Measurements from ENCODE around the gene MCHR1. TPM values are rescaled to one million over a fixed set of nuclear protein-coding genes. Genes with fewer than 3 reads are reported as not detected.

Gene MCHR1
- total and polyA plus RNA-seq, 2 experiments from 2014 or later = 0.11 to 0.65 TPM

DNA sequence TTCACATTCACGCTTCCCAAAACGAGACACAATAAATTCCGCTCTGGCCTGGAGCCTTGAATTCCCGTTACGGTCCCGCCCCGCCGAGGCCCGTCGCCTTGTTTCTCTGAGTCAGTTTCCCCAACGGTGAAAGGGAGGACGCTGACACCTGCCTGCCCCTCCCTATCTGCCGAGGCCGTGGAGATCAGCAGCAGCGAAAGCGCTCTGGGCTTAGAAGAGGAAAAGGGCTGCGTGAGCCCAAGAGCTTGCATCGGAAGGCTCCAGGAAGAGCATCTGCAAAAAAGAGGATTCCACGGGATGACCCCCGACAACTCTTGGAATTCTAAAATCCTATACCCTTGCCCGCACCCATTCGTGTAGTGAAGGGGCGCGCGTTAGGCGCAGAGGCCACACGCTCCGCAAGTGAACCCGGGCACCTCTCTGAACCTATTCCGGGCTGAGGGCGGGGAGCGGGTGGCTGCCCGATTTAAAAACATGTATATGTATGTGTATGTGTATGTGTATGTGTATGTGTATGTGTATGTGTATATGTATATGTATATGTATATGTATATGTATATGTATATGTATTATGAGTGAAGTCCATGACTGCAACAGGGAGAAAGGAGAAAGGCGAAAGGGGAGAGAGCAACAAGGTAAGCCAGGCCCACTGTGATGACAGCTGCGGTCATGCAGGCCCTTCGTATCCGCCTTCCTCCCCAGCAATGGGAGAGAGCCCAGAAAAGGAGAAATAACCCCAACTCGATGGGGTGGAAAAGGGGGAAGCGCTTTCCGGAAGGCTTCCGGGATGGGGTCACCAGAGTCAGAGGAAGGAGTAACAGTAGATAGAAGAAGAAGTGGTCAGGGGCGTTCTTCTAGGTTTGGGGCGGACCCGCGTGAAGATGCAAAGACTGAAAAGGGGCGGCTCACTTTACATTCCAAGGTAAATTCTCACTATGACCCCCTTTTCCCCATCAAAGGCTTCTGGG, 41.8 kb upstream of the MCHR1 start:
- in situ Hi-C loops (cut with MboI) = loop anchor here (25.0 kb wide), 1 partner anchor 200 kb away; no protein-coding TSS in a partner anchor
- WGBS, 2 experiments (ENCODE audit: low coverage in 1 of 2, low lambda C conversion rate in 2 of 2, missing lambda C conversion rate in 2 of 2) = 22 to 23% methylated on average over 46 of the region's 46 CpGs
- peak overlapping the region; percentile 50 for H3K27ac ChIP-seq

DNA sequence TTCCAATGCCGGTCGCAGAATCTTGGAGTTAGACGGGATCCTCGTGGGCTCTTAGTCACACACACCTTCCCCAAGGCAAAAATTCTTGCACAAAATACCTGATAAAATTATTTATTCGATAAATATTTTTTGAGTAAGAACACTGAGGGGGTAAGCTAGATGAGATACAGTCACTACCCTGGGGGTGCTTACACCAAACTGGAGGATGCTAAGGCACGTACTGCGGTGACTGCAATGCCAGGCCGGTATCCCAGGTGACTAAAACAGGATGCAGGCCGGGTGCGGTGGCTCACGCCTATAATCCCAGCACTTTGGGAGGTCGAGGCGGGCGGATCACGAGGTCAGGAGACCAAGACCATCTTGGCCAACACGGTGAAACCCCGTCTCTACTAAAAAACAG, 41.0 kb upstream of the MCHR1 start:
- no peak overlapping the region for H3K9ac ChIP-seq
- H3K27ac ChIP-seq = no peak overlapping the region
- H3K4me3 ChIP-seq = no peak overlapping the region
- H4K20me1 ChIP-seq (ENCODE audit: insufficient read depth) = no peaks in the 10 kb centered on the region
- H2AFZ ChIP-seq = no peak overlapping the region
- in situ Hi-C loops (cut with MboI) = loop anchor here (25.0 kb wide), 1 partner anchor 201 kb away; no protein-coding TSS in a partner anchor
- H3K27me3 ChIP-seq (replicated peaks; ENCODE audit: insufficient read depth) = no peaks in the 10 kb centered on the region
- H3K79me2 ChIP-seq (ENCODE audit: insufficient read depth) = peaks cover 32% of the 10 kb centered on the region
- 92 to 93% methylated on average over 17 of the region's 17 CpGs for WGBS, 2 experiments (ENCODE audit: low coverage in 1 of 2, low lambda C conversion rate in 2 of 2, missing lambda C conversion rate in 2 of 2)
- H3K9me3 ChIP-seq (ENCODE audit: low read depth) = no peaks in the 10 kb centered on the region
- no peaks in the 10 kb centered on the region for H3K9me2 ChIP-seq (ENCODE audit: insufficient read depth)
- no peak for DNase-seq
- H3F3A ChIP-seq (ENCODE audit: insufficient read depth) = peaks cover 14% of the 10 kb centered on the region
- no peak overlapping the region for H3K4me2 ChIP-seq (ENCODE audit: unreplicated experiment)
- H3K4me1 ChIP-seq (ENCODE audit: insufficient read depth) = peaks cover 9% of the 10 kb centered on the region
- H3K36me3 ChIP-seq (ENCODE audit: low read depth) = no peaks in the 10 kb centered on the region
- TF ChIP-seq EZH2phosphoT487 (IDR thresholded peaks at IDR 0.05; ENCODE audit: insufficient read depth, low read depth) (no peak), EZH2 (IDR thresholded peaks at IDR 0.05; ENCODE audit: insufficient read depth, poor library complexity, severe bottlenecking) (no peak)

More for the DNA sequence above, 41.8 kb upstream of the MCHR1 start:
- H2AFZ ChIP-seq = peak overlapping the region; percentile 87
- no peaks in the 10 kb centered on the region for H3K27me3 ChIP-seq (replicated peaks; ENCODE audit: insufficient read depth)
- no peaks in the 10 kb centered on the region for H3K9me2 ChIP-seq (ENCODE audit: insufficient read depth)
- H3K9me3 ChIP-seq (ENCODE audit: low read depth) = no peaks in the 10 kb centered on the region
- DNase-seq = peak; percentile 79
- TF ChIP-seq EZH2phosphoT487 (IDR thresholded peaks at IDR 0.05; ENCODE audit: insufficient read depth, low read depth) (no peak), EZH2 (IDR thresholded peaks at IDR 0.05; ENCODE audit: insufficient read depth, poor library complexity, severe bottlenecking) (no peak)
- no peaks in the 10 kb centered on the region for H4K20me1 ChIP-seq (ENCODE audit: insufficient read depth)
- H3K4me1 ChIP-seq (ENCODE audit: insufficient read depth) = peaks cover 12% of the 10 kb centered on the region
- H3K79me2 ChIP-seq (ENCODE audit: insufficient read depth) = peaks cover 40% of the 10 kb centered on the region
- peaks cover 14% of the 10 kb centered on the region for H3F3A ChIP-seq (ENCODE audit: insufficient read depth)
- H3K4me2 ChIP-seq (ENCODE audit: unreplicated experiment) = peak overlapping the region; percentile 85
- peak overlapping the region; percentile 76 for H3K4me3 ChIP-seq
- no peaks in the 10 kb centered on the region for H3K36me3 ChIP-seq (ENCODE audit: low read depth)
- H3K9ac ChIP-seq = peak overlapping the region; percentile 81

DNA sequence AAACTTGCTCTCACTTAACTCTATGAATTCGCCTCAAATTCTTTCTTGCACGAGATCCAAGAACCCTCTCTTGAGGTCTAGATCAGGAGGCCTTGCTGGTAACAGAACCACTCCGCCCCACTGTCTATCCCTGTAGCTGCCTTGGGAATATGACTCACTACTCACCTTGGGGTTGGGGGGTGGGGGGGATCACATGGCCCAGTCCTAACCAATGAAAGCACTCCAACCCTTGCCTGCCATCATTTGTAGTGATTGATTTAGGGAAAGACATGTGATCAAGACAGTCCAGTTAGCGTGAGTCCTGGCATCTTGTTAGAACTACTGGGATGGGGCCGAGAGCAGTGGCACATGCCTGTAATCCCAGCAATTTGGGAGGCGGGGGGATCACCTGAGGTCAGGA, 38.0 kb upstream of the MCHR1 start:
- Histone ChIP-seq H3K27me3 (replicated peaks; ENCODE audit: insufficient read depth) (no peaks in the 10 kb centered on the region), H3K4me1 (ENCODE audit: insufficient read depth) (no peaks in the 10 kb centered on the region), H3K9ac (no peak overlapping the region), H2AFZ (no peak overlapping the region), H3F3A (ENCODE audit: insufficient read depth) (no peaks in the 10 kb centered on the region), H3K9me2 (ENCODE audit: insufficient read depth) (no peaks in the 10 kb centered on the region), H3K9me3 (ENCODE audit: low read depth) (no peaks in the 10 kb centered on the region), H3K27ac (no peak overlapping the region), H3K79me2 (ENCODE audit: insufficient read depth) (peaks cover 2% of the 10 kb centered on the region; the same call in 1 of the 2 replicates), H3K4me2 (ENCODE audit: unreplicated experiment) (no peak overlapping the region), H3K36me3 (ENCODE audit: low read depth) (no peaks in the 10 kb centered on the region), H4K20me1 (ENCODE audit: insufficient read depth) (no peaks in the 10 kb centered on the region), H3K4me3 (no peak overlapping the region)
- WGBS, 2 experiments (ENCODE audit: low coverage in 1 of 2, low lambda C conversion rate in 2 of 2, missing lambda C conversion rate in 2 of 2) = 86 to 90% methylated on average over 6 of the region's 6 CpGs
- in situ Hi-C loops (cut with MboI) = loop anchor here (10.0 to 25.0 kb wide), 2 partner anchors 116 to 204 kb away; no protein-coding TSS in a partner anchor
- DNase-seq = no peak
- TF ChIP-seq EZH2 (IDR thresholded peaks at IDR 0.05; ENCODE audit: insufficient read depth, poor library complexity, severe bottlenecking) (no peak), EZH2phosphoT487 (IDR thresholded peaks at IDR 0.05; ENCODE audit: insufficient read depth, low read depth) (no peak)

DNA sequence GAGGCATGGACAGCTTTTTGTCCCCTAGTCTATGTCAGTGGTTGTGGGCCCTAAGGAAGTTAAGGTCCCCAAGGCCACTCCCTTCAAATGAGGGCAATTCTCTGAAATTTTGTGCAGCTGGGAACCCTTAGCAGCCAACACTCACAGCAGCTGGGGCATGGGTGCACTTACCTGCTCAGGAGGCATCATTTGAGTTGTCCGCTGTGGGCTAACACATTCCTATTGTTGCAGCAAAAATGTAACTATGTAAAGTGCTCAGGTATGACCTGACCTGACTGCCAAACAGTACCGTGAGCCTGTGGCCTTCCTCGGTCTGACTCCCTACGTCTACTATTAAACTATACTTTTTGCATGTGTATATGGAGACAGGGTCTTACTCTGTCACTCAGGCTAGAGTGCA, 37.0 kb upstream of the MCHR1 start:
- Histone ChIP-seq H3K4me2 (ENCODE audit: unreplicated experiment) (no peak overlapping the region), H3K9me2 (ENCODE audit: insufficient read depth) (no peaks in the 10 kb centered on the region), H3F3A (ENCODE audit: insufficient read depth) (no peaks in the 10 kb centered on the region), H3K9me3 (ENCODE audit: low read depth) (no peaks in the 10 kb centered on the region), H2AFZ (no peak overlapping the region), H3K9ac (no peak overlapping the region), H3K36me3 (ENCODE audit: low read depth) (no peaks in the 10 kb centered on the region), H3K27me3 (replicated peaks; ENCODE audit: insufficient read depth) (no peaks in the 10 kb centered on the region), H3K79me2 (ENCODE audit: insufficient read depth) (no peaks in the 10 kb centered on the region), H4K20me1 (ENCODE audit: insufficient read depth) (no peaks in the 10 kb centered on the region), H3K27ac (no peak overlapping the region), H3K4me3 (no peak overlapping the region), H3K4me1 (ENCODE audit: insufficient read depth) (no peaks in the 10 kb centered on the region)
- no peak for DNase-seq
- TF ChIP-seq EZH2 (IDR thresholded peaks at IDR 0.05; ENCODE audit: insufficient read depth, poor library complexity, severe bottlenecking) = no peak
- no peak for TF ChIP-seq EZH2phosphoT487 (IDR thresholded peaks at IDR 0.05; ENCODE audit: insufficient read depth, low read depth)
- in situ Hi-C loops (cut with MboI) = loop anchor here (10.0 to 25.0 kb wide), 2 partner anchors 118 to 205 kb away; no protein-coding TSS in a partner anchor
- 98 to 99% methylated on average over 4 of the region's 4 CpGs for WGBS, 2 experiments (ENCODE audit: low coverage in 1 of 2, low lambda C conversion rate in 2 of 2, missing lambda C conversion rate in 2 of 2)
